Bronchial epithelial cell (primary cell): ENCODE data around the gene RAP2C. TPM values are rescaled to one million over a fixed set of nuclear protein-coding genes. Genes with fewer than 3 reads are reported as not detected.

Experiments
- DNase-seq: peaks from one replicate; pipeline ENCODE4 v3.0.0-alpha.2; 2010; ENCODE audit warnings: low read depth
- FAIRE-seq: peaks from 2 replicates; lab custom pipeline; 2011; peaks lifted over from hg19 to GRCh38; lab: Jason Lieb, UNC
- H3K27me3 ChIP-seq: 2 replicates; pipeline ENCODE4 v1.5.1; 2011; ENCODE audit warnings: low read length; ENCODE audit not compliant: control insufficient read depth, insufficient read depth
- H3K36me3 ChIP-seq: 2 replicates; pipeline ENCODE4 v1.5.1; 2011; ENCODE audit warnings: low read length; ENCODE audit not compliant: control insufficient read depth, insufficient read depth
- H3K4me3 ChIP-seq: 2 replicates; pipeline ENCODE4 v1.5.1; 2011; ENCODE audit warnings: mild to moderate bottlenecking, low read depth, low read length, control low read depth
- CTCF ChIP-seq: IDR thresholded peaks from 2 replicates; pipeline ENCODE4 v1.5.1; 2011; ENCODE audit warnings: mild to moderate bottlenecking, moderate library complexity, low read length, control low read depth, inconsistent platforms; ENCODE audit not compliant: insufficient read depth, severe bottlenecking
- total RNA-seq: library from RNA; depleted of rRNA; stranded (reverse); fragments of >200 nt; gene quantifications from 2 replicates; pipeline ENCODE4 v1.2.1, GENCODE V29; 2014

RAP2C gene
- total RNA-seq, 1 donor from 2014 or later, result 27.9 TPM

GRCh38 chrX:132184871-132185270, 34.4 kb downstream of the RAP2C start:
- FAIRE-seq (no peak), DNase-seq (no peak)
- H3K27me3 ChIP-seq, result no peaks in the 10 kb centered on the region
- H3K4me3 ChIP-seq, result no peak overlapping the region
- TF ChIP-seq CTCF, result no peak
- H3K36me3 ChIP-seq, result no peaks in the 10 kb centered on the region

GRCh38 chrX:132181364-132181763, 37.9 kb downstream of the RAP2C start:
- peak; percentile 23 for DNase-seq
- no peaks in the 10 kb centered on the region for H3K27me3 ChIP-seq
- no peak for FAIRE-seq
- no peak for TF ChIP-seq CTCF
- no peaks in the 10 kb centered on the region for H3K36me3 ChIP-seq
- no peak overlapping the region for H3K4me3 ChIP-seq

GRCh38 chrX:132180929-132181328, 38.3 kb downstream of the RAP2C start:
- FAIRE-seq (no peak), DNase-seq (no peak)
- no peak overlapping the region for H3K4me3 ChIP-seq
- H3K36me3 ChIP-seq, result no peaks in the 10 kb centered on the region
- TF ChIP-seq CTCF, result no peak
- no peaks in the 10 kb centered on the region for H3K27me3 ChIP-seq

GRCh38 chrX:132173647-132174046, 45.6 kb downstream of the RAP2C start:
- DNase-seq (no peak), FAIRE-seq (no peak)
- TF ChIP-seq CTCF, result no peak
- no peaks in the 10 kb centered on the region for H3K27me3 ChIP-seq
- no peak overlapping the region for H3K4me3 ChIP-seq
- no peaks in the 10 kb centered on the region for H3K36me3 ChIP-seq

- no peak for TF ChIP-seq CTCF
- no peak for FAIRE-seq
These were observed 47.4 kb downstream of the RAP2C start for GRCh38 chrX:132171881-132172280.

GRCh38 chrX:132171478-132171877, 47.8 kb downstream of the RAP2C start:
- no peak overlapping the region for H3K4me3 ChIP-seq
- FAIRE-seq (no peak), DNase-seq (no peak)
- H3K36me3 ChIP-seq, result no peaks in the 10 kb centered on the region
- no peaks in the 10 kb centered on the region for H3K27me3 ChIP-seq
- TF ChIP-seq CTCF, result no peak

More at GRCh38 chrX:132171881-132172280, 47.4 kb downstream of the RAP2C start:
- no peaks in the 10 kb centered on the region for H3K36me3 ChIP-seq
- no peak overlapping the region for H3K4me3 ChIP-seq
- DNase-seq, result peak; percentile 7
- H3K27me3 ChIP-seq, result no peaks in the 10 kb centered on the region
